DOHH2 (cell line): ENCODE data around the gene NME9.

Experiments used
- H3F3A ChIP-seq: fragments of 200-600 bp; sonication (generic), shearing (Covaris generic); 2 replicates; pipeline ENCODE4 v1.6.0; 2016; ENCODE audit warnings: antibody characterized with exemption, mild to moderate bottlenecking; ENCODE audit not compliant: control insufficient read depth, insufficient read depth
- H3K27ac ChIP-seq: fragments of 200-600 bp; sonication (generic); 2 replicates; pipeline ENCODE4 v1.5.1; 2014; ENCODE audit warnings: low read depth, mild to moderate bottlenecking, low read length, moderate library complexity
- H3K27me3 ChIP-seq: fragments of 200-600 bp; sonication (generic); 2 replicates; pipeline ENCODE4 v1.6.1; 2014; ENCODE audit warnings: mild to moderate bottlenecking, low read length, mixed read lengths; ENCODE audit not compliant: control insufficient read depth
- H3K36me3 ChIP-seq: fragments of 200-600 bp; sonication (generic); 2 replicates; pipeline ENCODE4 v1.6.1; 2014; ENCODE audit warnings: mild to moderate bottlenecking, low read length, moderate library complexity, mixed read lengths; ENCODE audit not compliant: control insufficient read depth
- H3K4me1 ChIP-seq: fragments of 200-600 bp; sonication (generic); 2 replicates; pipeline ENCODE4 v1.6.1; 2014; ENCODE audit warnings: mild to moderate bottlenecking, low read length, mixed read lengths; ENCODE audit not compliant: control insufficient read depth
- H3K4me2 ChIP-seq: fragments of 200-600 bp; sonication (generic); 2 replicates; pipeline ENCODE4 v1.6.0; 2014; ENCODE audit warnings: mild to moderate bottlenecking, low read length, moderate library complexity
- H3K4me3 ChIP-seq: fragments of 200-600 bp; sonication (generic); 2 replicates; pipeline ENCODE4 v1.5.1; 2014; ENCODE audit warnings: mild to moderate bottlenecking, low read length, mixed read lengths
- H3K79me2 ChIP-seq: fragments of 200-600 bp; sonication (generic); 2 replicates; pipeline ENCODE4 v1.6.1; 2014; ENCODE audit warnings: mild to moderate bottlenecking, low read length, mixed read lengths; ENCODE audit not compliant: control insufficient read depth
- H3K9me2 ChIP-seq: fragments of 200-600 bp; sonication (generic); replicated peaks from 2 replicates; pipeline ENCODE4 v1.6.1; 2014; ENCODE audit warnings: mild to moderate bottlenecking, low read length, mixed read lengths; ENCODE audit not compliant: control insufficient read depth
- H3K9me3 ChIP-seq: fragments of 200-600 bp; sonication (generic); 2 replicates; pipeline ENCODE4 v1.6.1; 2014; ENCODE audit warnings: antibody characterized with exemption, low read length, mixed read lengths; ENCODE audit not compliant: control insufficient read depth, insufficient read depth
- H4K20me1 ChIP-seq: fragments of 200-600 bp; sonication (generic); 2 replicates; pipeline ENCODE4 v1.6.0; 2014; ENCODE audit warnings: low read depth, mild to moderate bottlenecking, antibody characterized with exemption, low read length, moderate library complexity; ENCODE audit not compliant: control insufficient read depth, insufficient read depth
- CTCF ChIP-seq: fragments of 200-600 bp; sonication (generic); IDR thresholded peaks from one replicate; pipeline ENCODE4 v1.5.1; 2014; ENCODE audit warnings: antibody characterized with exemption, mild to moderate bottlenecking, low read depth, low read length; ENCODE audit not compliant: poor library complexity, severe bottlenecking
- EZH2phosphoT487 ChIP-seq: fragments of 200-600 bp; sonication (generic); IDR thresholded peaks from 2 replicates; pipeline ENCODE4 v1.6.1; 2017; ENCODE audit warnings: borderline replicate concordance, mild to moderate bottlenecking, antibody characterized with exemption, low read length, moderate library complexity, mixed read lengths

NME9 gene

GRCh38 chr3:138374573-138375134 is 45.0 kb upstream of the NME9 start:
- Histone ChIP-seq H4K20me1 (peaks cover under 1% of the 10 kb centered on the region; the same call in 1 of the 2 replicates), H3K9me3 (peaks cover 6% of the 10 kb centered on the region), H3K4me3 (no peak overlapping the region), H3K36me3 (no peaks in the 10 kb centered on the region), H3K27me3 (peaks cover 65% of the 10 kb centered on the region), H3K4me2 (no peak overlapping the region), H3K79me2 (no peaks in the 10 kb centered on the region), H3K4me1 (peaks cover 22% of the 10 kb centered on the region), H3K27ac (no peak overlapping the region), H3K9me2 (no peaks in the 10 kb centered on the region), H3F3A (peaks cover 4% of the 10 kb centered on the region; the same call in 1 of the 2 replicates)
- TF ChIP-seq CTCF (no peak), EZH2phosphoT487 (no peak)

- Histone ChIP-seq H3K4me3 (no peak overlapping the region), H3K4me2 (no peak overlapping the region), H4K20me1 (peaks cover 2% of the 10 kb centered on the region; the same call in 1 of the 2 replicates), H3F3A (peaks cover 4% of the 10 kb centered on the region; the same call in 1 of the 2 replicates), H3K27ac (no peak overlapping the region), H3K4me1 (peaks cover 22% of the 10 kb centered on the region), H3K27me3 (peaks cover 73% of the 10 kb centered on the region), H3K9me2 (no peaks in the 10 kb centered on the region), H3K9me3 (peaks cover 6% of the 10 kb centered on the region), H3K36me3 (no peaks in the 10 kb centered on the region), H3K79me2 (no peaks in the 10 kb centered on the region)
- TF ChIP-seq EZH2phosphoT487: no peak
- TF ChIP-seq CTCF: no peak
Observed at GRCh38 chr3:138373736-138374094, 44.1 kb upstream of the NME9 start.

- H3K4me2 ChIP-seq: no peak overlapping the region
- no peaks in the 10 kb centered on the region for H3K36me3 ChIP-seq
- peaks cover 4% of the 10 kb centered on the region; the same call in 1 of the 2 replicates for H3F3A ChIP-seq
- peaks cover 2% of the 10 kb centered on the region; the same call in 1 of the 2 replicates for H4K20me1 ChIP-seq
- TF ChIP-seq EZH2phosphoT487: no peak
- H3K27me3 ChIP-seq: peaks cover 73% of the 10 kb centered on the region
- H3K9me3 ChIP-seq: peaks cover 6% of the 10 kb centered on the region
- H3K4me1 ChIP-seq: peaks cover 22% of the 10 kb centered on the region
- no peak overlapping the region for H3K27ac ChIP-seq
- no peaks in the 10 kb centered on the region for H3K9me2 ChIP-seq
- H3K79me2 ChIP-seq: no peaks in the 10 kb centered on the region
- H3K4me3 ChIP-seq: no peak overlapping the region
Observed at GRCh38 chr3:138373087-138373735, 43.6 kb upstream of the NME9 start.
